HEK293 (cell line): Measurements from ENCODE around the gene KDM3B.

Experiments used
- GFI1B ChIP-seq: fragments of 450-650 bp; formaldehyde crosslinking; IDR thresholded peaks from 2 replicates; pipeline ENCODE4 v1.5.1; 2016; ENCODE audit warnings: missing biosample characterization, missing genetic modification characterization
- HOXD13 ChIP-seq: sonication (generic); formaldehyde crosslinking; IDR thresholded peaks from 2 replicates; pipeline ENCODE4 v1.8.0; 2022; ENCODE audit warnings: missing genetic modification reagents, borderline replicate concordance
- KLF16 ChIP-seq: fragments of 450-650 bp; formaldehyde crosslinking; IDR thresholded peaks from 2 replicates; pipeline ENCODE4 v1.5.1; 2017; ENCODE audit warnings: missing biosample characterization, missing genetic modification characterization
- PRDM1 ChIP-seq: fragments of 450-650 bp; formaldehyde crosslinking; IDR thresholded peaks from 2 replicates; pipeline ENCODE4; 2016; ENCODE audit warnings: missing biosample characterization, missing genetic modification characterization
- SP2 ChIP-seq: fragments of 450-650 bp; formaldehyde crosslinking; IDR thresholded peaks from 2 replicates; pipeline ENCODE4 v1.5.1; 2016; ENCODE audit warnings: missing biosample characterization, missing genetic modification characterization
- SP7 ChIP-seq: fragments of 450-650 bp; formaldehyde crosslinking; IDR thresholded peaks from 2 replicates; pipeline ENCODE4 v1.5.1; 2016; ENCODE audit warnings: missing biosample characterization, missing genetic modification characterization
- ZBTB17 ChIP-seq: fragments of 450-650 bp; formaldehyde crosslinking; IDR thresholded peaks from 2 replicates; pipeline ENCODE4 v1.5.1; 2016; ENCODE audit warnings: missing biosample characterization, missing genetic modification characterization
- ZFP37 ChIP-seq: fragments of 450-650 bp; formaldehyde crosslinking; IDR thresholded peaks from 2 replicates; pipeline ENCODE4 v1.5.1; 2016; ENCODE audit warnings: missing biosample characterization, missing genetic modification characterization
- ZIC2 ChIP-seq: fragments of 450-650 bp; formaldehyde crosslinking; IDR thresholded peaks from 2 replicates; pipeline ENCODE4 v1.5.1; 2016; ENCODE audit warnings: missing biosample characterization, missing genetic modification characterization
- ZNF16 ChIP-seq: fragments of 450-650 bp; formaldehyde crosslinking; IDR thresholded peaks from 2 replicates; pipeline ENCODE4 v1.5.1; 2016; ENCODE audit warnings: low read depth, missing biosample characterization, missing genetic modification characterization
- ZNF266 ChIP-seq: fragments of 450-650 bp; formaldehyde crosslinking; IDR thresholded peaks from 2 replicates; pipeline ENCODE4 v1.5.1; 2016; ENCODE audit warnings: missing biosample characterization, missing genetic modification characterization, low read depth
- ZNF521 ChIP-seq: fragments of 450-650 bp; formaldehyde crosslinking; IDR thresholded peaks from 2 replicates; pipeline ENCODE4 v1.5.1; 2017; ENCODE audit warnings: missing biosample characterization, mild to moderate bottlenecking, missing genetic modification characterization
- ZNF529 ChIP-seq: fragments of 450-650 bp; formaldehyde crosslinking; IDR thresholded peaks from 2 replicates; pipeline ENCODE4 v1.5.1; 2017; ENCODE audit warnings: missing genetic modification characterization, missing biosample characterization; ENCODE audit not compliant: insufficient replicate concordance
- ZNF549 ChIP-seq: fragments of 450-650 bp; IDR thresholded peaks from 2 replicates; pipeline ENCODE4 v1.5.1; 2018; ENCODE audit warnings: missing biosample characterization, missing genetic modification characterization, mild to moderate bottlenecking, inconsistent platforms, moderate library complexity
- ZNF561 ChIP-seq: fragments of 450-650 bp; IDR thresholded peaks from 2 replicates; pipeline ENCODE4 v1.5.1; 2018; ENCODE audit warnings: missing biosample characterization, missing genetic modification characterization, borderline replicate concordance
- ZNF621 ChIP-seq: fragments of 450-650 bp; formaldehyde crosslinking; IDR thresholded peaks from 2 replicates; pipeline ENCODE4 v1.5.1; 2017; ENCODE audit warnings: missing biosample characterization, missing genetic modification characterization
- ZNF623 ChIP-seq: fragments of 450-650 bp; formaldehyde crosslinking; IDR thresholded peaks from 2 replicates; pipeline ENCODE4 v1.5.1; 2016; ENCODE audit warnings: missing biosample characterization, missing genetic modification characterization
- ZXDB ChIP-seq: fragments of 450-650 bp; formaldehyde crosslinking; IDR thresholded peaks from 2 replicates; pipeline ENCODE4 v1.5.1; 2016; ENCODE audit warnings: missing biosample characterization, missing genetic modification characterization
- TF ChIP-seq, protein P1 (sequence below): fragments of 450-650 bp; formaldehyde crosslinking; IDR thresholded peaks from 2 replicates; pipeline ENCODE4 v1.5.1; 2016; ENCODE audit warnings: missing biosample characterization, missing genetic modification characterization
- TF ChIP-seq, protein P2 (sequence below): fragments of 450-650 bp; formaldehyde crosslinking; IDR thresholded peaks from 2 replicates; pipeline ENCODE4 v1.5.1; 2017; ENCODE audit warnings: missing biosample characterization, missing genetic modification characterization
- TF ChIP-seq, protein P3 (sequence below): IDR thresholded peaks from 2 replicates; pipeline ENCODE4 v1.6.1; 2011; ENCODE audit warnings: mild to moderate bottlenecking, low read depth, low read length, borderline replicate concordance
- TF ChIP-seq, protein P4 (sequence below): fragments of 450-650 bp; formaldehyde crosslinking; IDR thresholded peaks from 2 replicates; pipeline ENCODE4 v1.5.1; 2016; ENCODE audit warnings: missing biosample characterization, missing genetic modification characterization
- TF ChIP-seq, protein P5 (sequence below): fragments of 450-650 bp; formaldehyde crosslinking; IDR thresholded peaks from 2 replicates; pipeline ENCODE4 v1.5.1; 2016; ENCODE audit warnings: missing biosample characterization, missing genetic modification characterization

KDM3B gene

DNA sequence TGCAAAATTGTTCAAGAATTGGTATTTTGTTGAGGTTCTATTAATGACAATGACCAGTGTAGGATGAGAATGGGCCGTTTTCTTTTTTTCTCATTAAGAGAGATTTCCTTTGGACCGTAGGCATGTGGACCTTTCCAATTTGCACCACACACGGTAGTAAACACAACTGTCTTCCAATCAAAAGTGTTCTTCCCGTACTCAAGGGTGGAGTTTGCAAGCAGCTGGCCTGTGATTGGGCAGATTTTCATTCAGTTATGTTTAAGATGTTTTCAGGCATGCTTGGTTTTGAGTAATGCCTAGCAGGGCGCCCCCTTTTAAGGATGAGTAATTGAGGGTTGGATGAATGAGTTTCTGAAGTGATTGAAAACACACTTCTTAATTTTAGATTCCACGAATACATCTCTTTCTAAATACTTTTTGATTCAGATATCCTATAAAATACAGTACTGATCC, 2.5 kb downstream of the KDM3B start (continued):
- no peak for TF ChIP-seq ZFP37 (tag by site-specific recombination)
- no peak for TF ChIP-seq ZNF521 (tag by site-specific recombination)
- no peak for TF ChIP-seq GFI1B (tag by site-specific recombination)
- no peak for TF ChIP-seq ZNF621 (tag by site-specific recombination)
- TF ChIP-seq, protein P1, sequence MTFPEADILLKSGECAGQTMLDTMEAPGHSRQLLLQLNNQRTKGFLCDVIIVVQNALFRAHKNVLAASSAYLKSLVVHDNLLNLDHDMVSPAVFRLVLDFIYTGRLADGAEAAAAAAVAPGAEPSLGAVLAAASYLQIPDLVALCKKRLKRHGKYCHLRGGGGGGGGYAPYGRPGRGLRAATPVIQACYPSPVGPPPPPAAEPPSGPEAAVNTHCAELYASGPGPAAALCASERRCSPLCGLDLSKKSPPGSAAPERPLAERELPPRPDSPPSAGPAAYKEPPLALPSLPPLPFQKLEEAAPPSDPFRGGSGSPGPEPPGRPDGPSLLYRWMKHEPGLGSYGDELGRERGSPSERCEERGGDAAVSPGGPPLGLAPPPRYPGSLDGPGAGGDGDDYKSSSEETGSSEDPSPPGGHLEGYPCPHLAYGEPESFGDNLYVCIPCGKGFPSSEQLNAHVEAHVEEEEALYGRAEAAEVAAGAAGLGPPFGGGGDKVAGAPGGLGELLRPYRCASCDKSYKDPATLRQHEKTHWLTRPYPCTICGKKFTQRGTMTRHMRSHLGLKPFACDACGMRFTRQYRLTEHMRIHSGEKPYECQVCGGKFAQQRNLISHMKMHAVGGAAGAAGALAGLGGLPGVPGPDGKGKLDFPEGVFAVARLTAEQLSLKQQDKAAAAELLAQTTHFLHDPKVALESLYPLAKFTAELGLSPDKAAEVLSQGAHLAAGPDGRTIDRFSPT (tag by site-specific recombination): no peak
- TF ChIP-seq, protein P2, sequence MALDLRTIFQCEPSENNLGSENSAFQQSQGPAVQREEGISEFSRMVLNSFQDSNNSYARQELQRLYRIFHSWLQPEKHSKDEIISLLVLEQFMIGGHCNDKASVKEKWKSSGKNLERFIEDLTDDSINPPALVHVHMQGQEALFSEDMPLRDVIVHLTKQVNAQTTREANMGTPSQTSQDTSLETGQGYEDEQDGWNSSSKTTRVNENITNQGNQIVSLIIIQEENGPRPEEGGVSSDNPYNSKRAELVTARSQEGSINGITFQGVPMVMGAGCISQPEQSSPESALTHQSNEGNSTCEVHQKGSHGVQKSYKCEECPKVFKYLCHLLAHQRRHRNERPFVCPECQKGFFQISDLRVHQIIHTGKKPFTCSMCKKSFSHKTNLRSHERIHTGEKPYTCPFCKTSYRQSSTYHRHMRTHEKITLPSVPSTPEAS (tag by site-specific recombination): no peak
- TF ChIP-seq, protein P3, sequence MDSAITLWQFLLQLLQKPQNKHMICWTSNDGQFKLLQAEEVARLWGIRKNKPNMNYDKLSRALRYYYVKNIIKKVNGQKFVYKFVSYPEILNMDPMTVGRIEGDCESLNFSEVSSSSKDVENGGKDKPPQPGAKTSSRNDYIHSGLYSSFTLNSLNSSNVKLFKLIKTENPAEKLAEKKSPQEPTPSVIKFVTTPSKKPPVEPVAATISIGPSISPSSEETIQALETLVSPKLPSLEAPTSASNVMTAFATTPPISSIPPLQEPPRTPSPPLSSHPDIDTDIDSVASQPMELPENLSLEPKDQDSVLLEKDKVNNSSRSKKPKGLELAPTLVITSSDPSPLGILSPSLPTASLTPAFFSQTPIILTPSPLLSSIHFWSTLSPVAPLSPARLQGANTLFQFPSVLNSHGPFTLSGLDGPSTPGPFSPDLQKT: no peak
- TF ChIP-seq, protein P4, sequence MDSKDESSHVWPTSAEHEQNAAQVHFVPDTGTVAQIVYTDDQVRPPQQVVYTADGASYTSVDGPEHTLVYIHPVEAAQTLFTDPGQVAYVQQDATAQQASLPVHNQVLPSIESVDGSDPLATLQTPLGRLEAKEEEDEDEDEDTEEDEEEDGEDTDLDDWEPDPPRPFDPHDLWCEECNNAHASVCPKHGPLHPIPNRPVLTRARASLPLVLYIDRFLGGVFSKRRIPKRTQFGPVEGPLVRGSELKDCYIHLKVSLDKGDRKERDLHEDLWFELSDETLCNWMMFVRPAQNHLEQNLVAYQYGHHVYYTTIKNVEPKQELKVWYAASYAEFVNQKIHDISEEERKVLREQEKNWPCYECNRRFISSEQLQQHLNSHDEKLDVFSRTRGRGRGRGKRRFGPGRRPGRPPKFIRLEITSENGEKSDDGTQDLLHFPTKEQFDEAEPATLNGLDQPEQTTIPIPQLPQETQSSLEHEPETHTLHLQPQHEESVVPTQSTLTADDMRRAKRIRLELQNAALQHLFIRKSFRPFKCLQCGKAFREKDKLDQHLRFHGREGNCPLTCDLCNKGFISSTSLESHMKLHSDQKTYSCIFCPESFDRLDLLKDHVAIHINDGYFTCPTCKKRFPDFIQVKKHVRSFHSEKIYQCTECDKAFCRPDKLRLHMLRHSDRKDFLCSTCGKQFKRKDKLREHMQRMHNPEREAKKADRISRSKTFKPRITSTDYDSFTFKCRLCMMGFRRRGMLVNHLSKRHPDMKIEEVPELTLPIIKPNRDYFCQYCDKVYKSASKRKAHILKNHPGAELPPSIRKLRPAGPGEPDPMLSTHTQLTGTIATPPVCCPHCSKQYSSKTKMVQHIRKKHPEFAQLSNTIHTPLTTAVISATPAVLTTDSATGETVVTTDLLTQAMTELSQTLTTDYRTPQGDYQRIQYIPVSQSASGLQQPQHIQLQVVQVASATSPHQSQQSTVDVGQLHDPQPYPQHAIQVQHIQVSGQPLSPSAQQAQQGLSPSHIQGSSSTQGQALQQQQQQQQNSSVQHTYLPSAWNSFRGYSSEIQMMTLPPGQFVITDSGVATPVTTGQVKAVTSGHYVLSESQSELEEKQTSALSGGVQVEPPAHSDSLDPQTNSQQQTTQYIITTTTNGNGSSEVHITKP (tag by site-specific recombination): peak; percentile 81
- TF ChIP-seq ZXDB (tag by site-specific recombination): 0 out of 2 replicates have a peak, but pooled peaks have one; percentile 23
- TF ChIP-seq ZBTB17 (tag by site-specific recombination): peak; percentile 85
- TF ChIP-seq SP7: peak; percentile 68
- TF ChIP-seq ZNF561 (tag by site-specific recombination): 0 out of 2 replicates have a peak, but pooled peaks have one; percentile 50
- TF ChIP-seq ZNF266 (tag by site-specific recombination): no peak
- TF ChIP-seq ZNF529 (tag by site-specific recombination): no peak
- peak; percentile 83 for TF ChIP-seq SP2 (tag by site-specific recombination)
- TF ChIP-seq ZIC2 (tag by site-specific recombination): 0 out of 2 replicates have a peak, but pooled peaks have one; percentile 16
- no peak for TF ChIP-seq ZNF16 (tag by site-specific recombination)
- no peak for TF ChIP-seq ZNF549 (tag by site-specific recombination)
- TF ChIP-seq ZNF623 (tag by site-specific recombination): no peak
- TF ChIP-seq, protein P5, sequence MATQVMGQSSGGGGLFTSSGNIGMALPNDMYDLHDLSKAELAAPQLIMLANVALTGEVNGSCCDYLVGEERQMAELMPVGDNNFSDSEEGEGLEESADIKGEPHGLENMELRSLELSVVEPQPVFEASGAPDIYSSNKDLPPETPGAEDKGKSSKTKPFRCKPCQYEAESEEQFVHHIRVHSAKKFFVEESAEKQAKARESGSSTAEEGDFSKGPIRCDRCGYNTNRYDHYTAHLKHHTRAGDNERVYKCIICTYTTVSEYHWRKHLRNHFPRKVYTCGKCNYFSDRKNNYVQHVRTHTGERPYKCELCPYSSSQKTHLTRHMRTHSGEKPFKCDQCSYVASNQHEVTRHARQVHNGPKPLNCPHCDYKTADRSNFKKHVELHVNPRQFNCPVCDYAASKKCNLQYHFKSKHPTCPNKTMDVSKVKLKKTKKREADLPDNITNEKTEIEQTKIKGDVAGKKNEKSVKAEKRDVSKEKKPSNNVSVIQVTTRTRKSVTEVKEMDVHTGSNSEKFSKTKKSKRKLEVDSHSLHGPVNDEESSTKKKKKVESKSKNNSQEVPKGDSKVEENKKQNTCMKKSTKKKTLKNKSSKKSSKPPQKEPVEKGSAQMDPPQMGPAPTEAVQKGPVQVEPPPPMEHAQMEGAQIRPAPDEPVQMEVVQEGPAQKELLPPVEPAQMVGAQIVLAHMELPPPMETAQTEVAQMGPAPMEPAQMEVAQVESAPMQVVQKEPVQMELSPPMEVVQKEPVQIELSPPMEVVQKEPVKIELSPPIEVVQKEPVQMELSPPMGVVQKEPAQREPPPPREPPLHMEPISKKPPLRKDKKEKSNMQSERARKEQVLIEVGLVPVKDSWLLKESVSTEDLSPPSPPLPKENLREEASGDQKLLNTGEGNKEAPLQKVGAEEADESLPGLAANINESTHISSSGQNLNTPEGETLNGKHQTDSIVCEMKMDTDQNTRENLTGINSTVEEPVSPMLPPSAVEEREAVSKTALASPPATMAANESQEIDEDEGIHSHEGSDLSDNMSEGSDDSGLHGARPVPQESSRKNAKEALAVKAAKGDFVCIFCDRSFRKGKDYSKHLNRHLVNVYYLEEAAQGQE: no peak
- peak; percentile 15; the same call in 1 of the 2 replicates for TF ChIP-seq PRDM1 (tag by site-specific recombination)
- TF ChIP-seq KLF16: no peak
- TF ChIP-seq HOXD13 (CRISPR knock-in tag): peak; percentile 92
